GM12892 (cell line): ENCODE data around the gene XRN1.

Source experiments
- POLR2A ChIP-seq: IDR thresholded peaks from 2 replicates; pipeline ENCODE4 v1.6.1; 2011; ENCODE audit warnings: low read depth, low read length, control low read depth
- POLR2AphosphoS5 ChIP-seq: IDR thresholded peaks from 2 replicates; pipeline ENCODE4 v1.6.1; 2011; ENCODE audit warnings: low read depth, low read length, control low read depth
- TAF1 ChIP-seq: IDR thresholded peaks from 2 replicates; pipeline ENCODE4 v1.6.1; 2011; ENCODE audit warnings: low read depth, mild to moderate bottlenecking, control low read depth, low read length, borderline replicate concordance

- TF ChIP-seq TAF1: no peak
- no peak for TF ChIP-seq POLR2A
- no peak for TF ChIP-seq POLR2AphosphoS5
Measured at GRCh38 chr3:142354076-142354475, 93.8 kb downstream of the XRN1 start.
